Rectal smooth muscle tissue (tissue), 1 donor: ENCODE measurements around the gene PIK3IP1.
A peak's percentile ranks its signal among the peaks of the same experiment; 100 is the strongest.
"Not testable (repeated sequence)": the region's sequence is repeated elsewhere in the genome, so short reads cannot be mapped to it uniquely, and the experiment has no call there.

Experiments
- H3K27ac ChIP-seq: one replicate; pipeline ENCODE4 v1.7.0; 2013; ENCODE audit warnings: low read depth, low read length, inconsistent platforms
- H3K27me3 ChIP-seq: one replicate; pipeline ENCODE4 v1.7.0; 2013; ENCODE audit warnings: low read length; ENCODE audit not compliant: control insufficient read depth, insufficient read depth
- H3K36me3 ChIP-seq: one replicate; pipeline ENCODE4 v1.7.0; 2013; ENCODE audit warnings: low read length; ENCODE audit not compliant: control insufficient read depth, insufficient read depth
- H3K4me1 ChIP-seq: one replicate; pipeline ENCODE4 v1.7.0; 2013; ENCODE audit warnings: low read length; ENCODE audit not compliant: control insufficient read depth, insufficient read depth
- H3K4me3 ChIP-seq: one replicate; pipeline ENCODE4 v1.7.0; 2013; ENCODE audit warnings: low read length
- H3K9ac ChIP-seq: one replicate; pipeline ENCODE4 v1.7.0; 2013; ENCODE audit warnings: low read length

PIK3IP1 gene

DNA sequence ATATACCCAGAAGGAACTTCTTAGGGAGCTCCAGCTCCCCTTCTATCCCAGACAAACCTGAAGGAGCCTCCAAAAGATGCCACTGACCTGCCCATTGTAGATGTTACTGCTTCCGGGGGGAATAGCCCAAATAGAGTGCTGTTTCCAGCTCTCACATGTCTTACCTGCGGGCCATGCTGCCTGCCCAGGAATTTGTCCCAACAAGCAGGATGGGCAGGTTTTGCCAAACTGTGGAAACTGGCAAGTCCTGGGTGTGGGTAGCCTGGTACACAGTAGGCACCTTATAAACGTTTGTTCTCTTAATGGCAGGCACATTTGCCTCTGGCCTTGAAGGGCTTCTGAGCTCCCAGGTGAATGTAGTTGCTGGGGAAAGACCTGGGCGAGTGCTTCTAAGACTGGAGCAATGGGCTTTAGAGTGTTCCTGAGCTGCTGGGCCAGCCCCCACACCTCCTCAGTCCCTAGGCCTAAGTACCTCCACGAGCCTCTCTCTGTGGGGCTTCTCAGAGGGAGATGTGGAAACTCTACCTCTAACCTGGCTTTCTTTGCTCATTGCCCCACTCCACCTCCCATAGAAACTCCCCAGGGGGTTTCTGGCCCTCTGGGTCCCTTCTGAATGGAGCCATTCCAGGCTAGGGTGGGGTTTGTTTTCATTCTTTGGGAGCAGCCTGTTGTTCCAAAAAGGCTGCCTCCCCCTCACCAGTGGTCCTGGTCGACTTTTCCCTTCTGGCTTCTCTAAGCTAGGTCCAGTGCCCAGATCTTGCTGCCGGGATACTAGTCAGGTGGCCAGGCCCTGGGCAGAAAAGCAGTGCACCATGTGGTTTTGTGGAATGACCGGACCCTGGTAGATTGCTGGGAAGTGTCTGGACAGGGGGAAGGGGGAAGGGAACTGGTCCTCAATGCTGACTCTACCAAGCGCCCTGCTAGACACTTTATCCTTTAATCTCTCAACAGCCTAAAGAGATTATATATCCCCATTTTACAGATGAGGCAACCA is 43.0 kb downstream of the PIK3IP1 start:
- Histone ChIP-seq H3K4me3 (peak overlapping the region; percentile 58), H3K27ac (no peak overlapping the region), H3K9ac (no peak overlapping the region), H3K4me1 (peaks cover 12% of the 10 kb centered on the region), H3K27me3 (no peaks in the 10 kb centered on the region), H3K36me3 (peaks cover 4% of the 10 kb centered on the region)

DNA sequence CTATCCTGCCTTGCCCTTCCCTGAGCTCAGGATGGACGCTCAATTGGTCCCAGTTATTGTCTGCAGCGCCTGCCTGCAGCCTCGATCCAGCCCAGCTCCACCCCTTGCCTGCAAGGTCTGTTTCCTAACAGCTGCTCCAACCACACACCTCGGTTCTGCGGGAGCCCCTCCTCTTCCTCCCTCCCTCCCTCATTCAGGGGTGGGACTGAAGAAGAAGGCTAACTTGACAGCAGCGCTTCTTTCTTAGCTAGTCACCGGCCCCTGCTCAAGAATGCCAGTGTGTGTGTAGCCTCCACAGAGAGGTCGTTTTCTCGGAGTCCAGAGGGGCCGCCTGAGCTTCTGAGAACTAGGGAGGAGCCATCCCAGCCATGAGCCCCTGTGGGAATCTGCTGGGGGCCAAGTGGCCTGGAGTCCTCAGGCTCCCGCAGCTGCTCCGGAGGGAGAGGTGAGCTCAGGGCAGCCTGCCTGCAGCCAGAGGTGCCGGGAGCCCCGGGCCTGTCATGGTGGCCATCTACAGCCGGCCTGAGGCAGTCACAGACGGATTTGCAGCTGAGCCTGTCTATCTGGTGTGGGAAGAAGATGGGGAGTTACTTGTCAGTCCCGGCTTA is 44.0 kb downstream of the PIK3IP1 start:
- Histone ChIP-seq H3K36me3 (peaks cover 4% of the 10 kb centered on the region), H3K27me3 (no peaks in the 10 kb centered on the region), H3K27ac (no peak overlapping the region), H3K4me3 (peak overlapping the region; percentile 58), H3K4me1 (peaks cover 19% of the 10 kb centered on the region), H3K9ac (no peak overlapping the region)

DNA sequence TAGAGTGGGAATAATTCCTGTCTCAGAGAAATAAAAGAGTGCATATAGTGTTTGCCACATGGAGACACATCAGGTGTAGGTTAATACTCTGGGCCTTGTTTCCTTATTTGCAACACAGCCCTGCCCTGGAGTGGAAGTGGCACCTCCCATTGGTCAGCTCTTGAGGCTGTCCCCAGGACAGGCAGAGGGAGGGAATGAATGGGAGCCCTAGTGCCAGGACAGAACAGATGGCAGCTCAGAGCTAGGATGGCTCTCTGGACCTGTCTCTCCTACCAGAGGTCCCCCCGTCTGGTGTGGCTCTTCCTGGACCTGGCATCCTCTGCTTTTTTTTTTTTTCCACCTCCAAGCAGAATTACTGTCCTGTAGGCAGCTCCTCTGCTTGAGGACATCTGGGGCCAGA is 44.6 kb downstream of the PIK3IP1 start:
- H3K27me3 ChIP-seq: no peaks in the 10 kb centered on the region
- H3K36me3 ChIP-seq: peaks cover 4% of the 10 kb centered on the region
- peaks cover 19% of the 10 kb centered on the region for H3K4me1 ChIP-seq
- no peak overlapping the region for H3K9ac ChIP-seq
- H3K27ac ChIP-seq: no peak overlapping the region
- peak overlapping the region; percentile 58 for H3K4me3 ChIP-seq

DNA sequence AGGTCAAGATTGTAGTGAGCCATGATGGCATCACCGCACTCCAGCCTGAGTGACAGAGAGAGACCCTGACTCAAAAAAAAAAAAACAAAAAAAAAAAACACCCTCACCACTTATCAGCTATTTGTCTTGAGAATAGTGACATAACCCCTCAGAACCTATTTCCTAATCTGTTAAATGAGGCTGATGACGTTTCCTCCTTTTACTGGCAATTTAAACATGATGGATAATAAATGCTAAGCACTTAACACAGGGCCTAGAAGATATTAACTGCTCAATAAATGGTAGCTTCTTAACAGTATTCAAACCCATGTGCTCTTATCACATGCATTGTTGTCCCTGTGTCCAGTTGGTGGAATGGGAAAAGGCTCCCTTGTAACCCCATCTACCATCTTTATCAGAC is 45.6 kb downstream of the PIK3IP1 start:
- H3K36me3 ChIP-seq: peaks cover 4% of the 10 kb centered on the region

DNA sequence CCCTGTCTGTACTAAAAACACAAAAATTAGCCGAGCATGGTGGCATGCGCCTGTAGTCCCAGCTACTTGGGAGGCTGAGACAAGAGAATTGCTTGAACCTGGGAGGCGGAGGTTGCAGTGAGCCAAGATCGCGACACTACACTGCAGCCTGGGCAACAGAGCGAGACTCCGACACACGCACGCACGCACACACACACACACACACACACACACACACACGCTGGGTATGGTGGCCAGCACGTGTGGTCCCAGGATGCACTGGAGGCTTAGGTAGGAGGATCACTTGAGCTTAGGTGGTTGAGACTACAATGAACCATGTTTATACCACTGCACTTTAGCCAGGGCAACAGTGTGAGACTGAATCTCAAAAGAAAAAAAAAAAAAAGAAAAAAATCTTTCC is 46.3 kb downstream of the PIK3IP1 start:
- not testable (repeated sequence) for H3K36me3 ChIP-seq, H3K4me3 ChIP-seq, H3K27me3 ChIP-seq, H3K9ac ChIP-seq, H3K27ac ChIP-seq
- peaks cover 19% of the 10 kb centered on the region for H3K4me1 ChIP-seq

More for the DNA sequence above, 45.6 kb downstream of the PIK3IP1 start:
- Histone ChIP-seq H3K4me1 (peaks cover 19% of the 10 kb centered on the region), H3K27me3 (no peaks in the 10 kb centered on the region), H3K27ac (no peak overlapping the region), H3K9ac (no peak overlapping the region), H3K4me3 (no peak overlapping the region)

DNA sequence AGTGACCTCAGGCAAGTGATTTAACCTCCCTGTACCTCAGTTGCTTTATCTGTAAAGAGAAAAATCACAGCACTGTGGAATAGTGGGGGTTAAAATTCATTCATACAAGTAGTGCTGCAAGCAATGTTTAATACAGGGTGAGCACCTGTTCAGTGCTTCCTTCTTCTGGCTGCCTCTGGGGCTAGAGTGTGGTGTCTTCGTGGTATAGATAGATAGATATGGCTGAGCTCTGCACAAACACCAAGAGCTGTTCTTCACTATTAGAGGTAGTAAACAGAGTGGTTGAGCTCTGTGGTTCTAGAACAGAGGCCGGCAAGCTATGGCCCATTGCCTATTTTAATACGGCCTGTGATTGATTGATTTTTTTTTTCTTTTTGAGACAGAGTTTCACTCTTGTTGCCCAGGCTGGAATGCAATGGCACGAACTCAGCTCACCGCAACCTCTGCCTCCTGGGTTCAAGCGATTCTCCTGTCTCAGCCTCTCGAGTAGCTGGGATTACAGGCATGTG is 47.3 kb downstream of the PIK3IP1 start:
- H3K36me3 ChIP-seq: peaks cover 9% of the 10 kb centered on the region
- peak overlapping the region; percentile 41 for H3K27ac ChIP-seq
- H3K4me1 ChIP-seq: peaks cover 19% of the 10 kb centered on the region
- H3K9ac ChIP-seq: no peak overlapping the region
- no peaks in the 10 kb centered on the region for H3K27me3 ChIP-seq
- no peak overlapping the region for H3K4me3 ChIP-seq

DNA sequence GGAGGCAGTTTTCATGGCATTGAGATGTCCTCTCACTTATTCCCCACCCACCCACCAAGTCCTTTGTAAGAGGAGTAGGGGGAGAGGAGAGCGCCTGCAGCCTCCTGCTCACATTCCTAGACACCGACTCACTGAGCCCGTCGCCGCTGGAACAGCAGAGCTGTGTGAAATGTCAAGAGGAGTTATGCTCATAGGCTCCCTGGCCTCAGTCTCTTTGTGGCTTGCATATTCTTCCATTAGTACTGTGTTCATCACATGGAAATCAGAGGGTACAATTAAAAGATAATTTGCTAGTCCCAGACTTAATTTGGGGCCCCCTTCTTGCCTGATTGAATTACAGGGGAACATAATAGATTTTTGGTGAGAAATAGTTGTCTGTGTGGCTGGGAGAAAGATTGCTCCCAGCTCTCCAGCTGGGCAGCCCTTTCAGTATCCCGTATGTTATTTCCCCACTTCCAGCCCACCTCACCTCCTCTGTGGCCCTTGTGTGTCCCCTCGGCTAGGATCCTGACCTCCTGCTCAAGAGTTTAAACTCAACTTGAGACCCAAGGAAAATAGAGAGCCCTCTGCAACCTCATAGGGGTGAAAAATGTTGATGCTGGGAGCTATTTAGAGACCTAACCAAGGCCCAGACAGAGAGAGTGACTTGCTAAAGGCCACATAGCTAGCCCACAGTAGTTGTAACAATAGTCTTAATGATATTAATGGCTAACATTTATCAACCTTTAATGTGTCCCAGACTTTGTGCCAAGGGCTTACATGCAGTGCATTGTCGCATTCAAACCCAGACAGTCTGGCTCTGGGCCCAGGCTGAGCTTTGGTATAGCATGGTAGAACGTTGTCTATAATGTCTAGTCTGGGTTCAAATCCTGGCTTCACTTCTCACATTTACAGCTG is 48.0 kb downstream of the PIK3IP1 start:
- Histone ChIP-seq H3K27ac (peak overlapping the region; percentile 41), H3K4me3 (no peak overlapping the region), H3K36me3 (peaks cover 9% of the 10 kb centered on the region), H3K4me1 (peaks cover 19% of the 10 kb centered on the region), H3K9ac (no peak overlapping the region), H3K27me3 (no peaks in the 10 kb centered on the region)

DNA sequence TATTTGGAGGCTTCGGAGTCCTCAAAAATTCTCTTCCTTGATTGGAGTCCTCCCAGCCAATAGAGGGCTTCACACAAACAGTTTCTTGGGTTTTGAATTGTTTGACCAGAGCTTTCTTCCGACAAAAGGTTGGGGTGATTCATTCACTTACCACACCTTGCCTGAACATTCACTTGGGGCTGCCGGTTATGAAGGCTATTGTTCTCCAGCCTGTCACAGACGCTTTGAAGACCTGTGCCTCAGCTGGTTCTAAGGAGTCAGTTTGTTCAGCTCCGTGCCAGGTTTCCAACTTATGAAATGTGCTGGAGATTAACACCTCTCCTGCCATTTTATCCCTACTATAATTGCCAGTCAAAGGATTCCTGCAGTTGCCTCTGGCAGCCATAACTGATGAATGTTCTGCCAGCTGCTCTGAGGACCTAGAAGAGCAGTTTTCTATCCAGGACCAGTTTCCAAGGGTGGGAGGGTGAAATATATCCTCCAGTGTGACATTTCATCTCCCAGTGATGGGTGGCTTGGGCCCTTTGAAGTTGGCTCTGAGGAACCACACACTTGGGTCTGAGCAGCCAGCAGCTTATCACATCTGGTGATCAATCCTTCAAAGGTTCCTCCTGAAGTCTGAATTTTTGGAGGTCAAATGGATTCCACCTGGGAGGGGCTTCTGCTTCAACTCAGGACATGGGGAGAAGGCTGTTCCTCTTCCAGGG is 48.8 kb downstream of the PIK3IP1 start:
- Histone ChIP-seq H3K4me3 (no peak overlapping the region), H3K4me1 (peaks cover 13% of the 10 kb centered on the region), H3K36me3 (peaks cover 6% of the 10 kb centered on the region), H3K27ac (peak overlapping the region; percentile 15), H3K27me3 (no peaks in the 10 kb centered on the region), H3K9ac (no peak overlapping the region)

DNA sequence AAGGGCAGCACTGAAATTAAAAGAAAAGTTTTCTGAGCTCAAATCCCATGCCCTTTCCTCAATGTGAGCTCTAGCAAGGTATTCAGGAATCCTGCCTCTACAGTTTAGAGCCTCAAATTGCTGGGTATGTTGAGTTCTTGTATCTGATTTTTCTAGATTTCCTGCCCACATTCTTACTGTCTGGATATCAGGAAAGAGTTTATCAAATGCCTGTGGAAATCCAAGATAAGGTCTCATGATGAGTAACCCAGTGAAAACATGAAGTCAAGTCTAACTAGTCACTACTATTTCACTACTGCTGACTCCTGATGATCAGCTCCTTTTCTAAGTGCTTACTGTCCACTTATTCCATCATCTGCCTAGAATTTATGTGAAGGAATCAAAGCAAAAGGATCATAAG is 50.4 kb downstream of the PIK3IP1 start:
- H3K4me3 ChIP-seq: no peak overlapping the region
- no peak overlapping the region for H3K9ac ChIP-seq
- no peak overlapping the region for H3K27ac ChIP-seq
- peaks cover 6% of the 10 kb centered on the region for H3K36me3 ChIP-seq
- no peaks in the 10 kb centered on the region for H3K27me3 ChIP-seq
- H3K4me1 ChIP-seq: peaks cover 12% of the 10 kb centered on the region

DNA sequence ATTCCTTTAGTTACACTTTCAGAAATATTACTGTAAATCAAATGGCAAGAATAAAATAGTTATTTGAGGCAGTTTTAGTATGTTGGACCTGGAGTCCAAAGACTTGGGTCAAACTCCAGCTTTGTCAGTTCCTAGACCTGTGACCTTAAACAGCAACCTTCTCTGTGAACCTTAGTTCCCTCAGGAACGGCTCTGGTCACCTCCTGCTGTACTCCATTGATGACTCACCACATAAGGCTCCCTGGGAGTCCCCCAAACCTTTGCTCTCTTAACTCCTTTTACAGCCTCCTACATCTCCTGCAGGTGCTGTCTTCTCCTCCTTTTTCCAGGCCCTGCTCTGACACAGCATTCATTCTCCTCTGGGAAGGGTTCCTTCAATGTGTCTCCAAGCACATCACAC is 51.1 kb downstream of the PIK3IP1 start:
- Histone ChIP-seq H3K36me3 (peaks cover 6% of the 10 kb centered on the region), H3K27ac (no peak overlapping the region)

DNA sequence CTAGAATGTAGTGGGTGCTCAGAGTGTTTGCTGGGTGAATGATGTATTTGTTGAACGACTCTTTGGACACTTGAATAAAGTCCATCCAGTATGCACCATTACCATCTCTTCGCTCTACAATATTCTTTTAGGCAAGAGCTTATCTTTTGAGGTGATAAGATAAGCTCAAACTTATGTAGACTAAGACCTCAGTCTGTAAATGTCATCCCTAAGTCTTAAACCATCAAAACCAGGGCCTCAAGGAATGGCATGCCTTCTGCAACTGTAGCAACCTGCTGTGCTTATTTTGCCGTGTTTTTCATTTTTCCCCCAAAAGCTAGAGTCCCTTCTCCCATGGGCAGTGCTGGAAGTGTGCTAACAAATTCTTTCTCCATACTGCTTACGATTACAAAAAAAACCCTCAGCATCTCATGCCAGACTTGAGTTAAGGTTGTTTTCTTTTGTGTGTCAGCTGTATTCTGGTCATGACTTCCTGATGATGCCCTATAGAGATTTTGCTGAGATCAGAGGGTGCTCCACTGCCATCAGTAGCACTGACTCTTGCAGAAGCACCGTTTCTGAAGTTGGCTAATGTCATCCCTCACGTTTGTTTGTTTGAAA is 52.4 kb downstream of the PIK3IP1 start:
- Histone ChIP-seq H3K27me3 (no peaks in the 10 kb centered on the region), H3K4me3 (no peak overlapping the region), H3K4me1 (peaks cover 12% of the 10 kb centered on the region), H3K9ac (no peak overlapping the region), H3K27ac (no peak overlapping the region), H3K36me3 (peaks cover 6% of the 10 kb centered on the region)

More for the DNA sequence above, 51.1 kb downstream of the PIK3IP1 start:
- H3K27me3 ChIP-seq: no peaks in the 10 kb centered on the region
- peaks cover 12% of the 10 kb centered on the region for H3K4me1 ChIP-seq
- H3K9ac ChIP-seq: no peak overlapping the region
- H3K4me3 ChIP-seq: no peak overlapping the region
